IPS-18c (cell line): ENCODE results near the gene NUDT21.
"Not testable (repeated sequence)": the region's sequence is repeated elsewhere in the genome, so short reads cannot be mapped to it uniquely, and the experiment has no call there.

Experiments used
- H3K4me3 ChIP-seq: 2 replicates; pipeline ENCODE4 v1.7.0; 2013; ENCODE audit warnings: low read depth, mild to moderate bottlenecking, low read length, moderate library complexity; ENCODE audit not compliant: insufficient read depth
- H3K9me3 ChIP-seq: one replicate; pipeline ENCODE4 v1.6.1; 2013; ENCODE audit warnings: mild to moderate bottlenecking, low read length, moderate library complexity; ENCODE audit not compliant: control insufficient read depth, insufficient read depth

NUDT21 gene

GRCh38 chr16:56400458-56400857 is 50.7 kb downstream of the NUDT21 start:
- H3K4me3 ChIP-seq, result no peak overlapping the region

GRCh38 chr16:56399486-56399885 is 51.6 kb downstream of the NUDT21 start:
- Histone ChIP-seq H3K9me3 (no peaks in the 10 kb centered on the region), H3K4me3 (no peak overlapping the region)

More at GRCh38 chr16:56400458-56400857, 50.7 kb downstream of the NUDT21 start:
- no peaks in the 10 kb centered on the region for H3K9me3 ChIP-seq

DNA sequence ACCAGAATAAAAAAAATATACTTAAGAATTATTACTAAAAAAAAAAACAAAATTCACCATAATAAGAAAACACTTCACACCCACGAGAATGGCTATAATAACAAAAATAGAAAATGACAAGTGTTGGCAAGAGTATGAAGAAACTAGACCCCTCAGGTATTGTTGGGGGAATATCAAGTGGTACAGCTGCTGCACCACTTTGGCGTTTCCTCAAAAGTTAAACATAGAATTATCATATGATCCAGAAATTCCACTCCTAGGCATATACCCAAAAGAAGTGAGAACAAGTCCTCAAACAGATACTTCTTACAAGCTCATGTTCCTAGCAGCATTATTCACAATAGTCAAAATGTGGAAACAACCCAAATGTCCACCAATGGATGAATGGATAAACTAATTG is 52.1 kb downstream of the NUDT21 start:
- Histone ChIP-seq H3K4me3 (no peak overlapping the region), H3K9me3 (no peaks in the 10 kb centered on the region)

- not testable (repeated sequence) for H3K4me3 ChIP-seq, H3K9me3 ChIP-seq
Measured at GRCh38 chr16:56396724-56397123, 54.4 kb downstream of the NUDT21 start.

- no peaks in the 10 kb centered on the region for H3K9me3 ChIP-seq
- no peak overlapping the region for H3K4me3 ChIP-seq
Measured at GRCh38 chr16:56389554-56389953, 61.6 kb downstream of the NUDT21 start.

GRCh38 chr16:56388209-56388608 is 62.9 kb downstream of the NUDT21 start:
- H3K9me3 ChIP-seq, result peaks cover 3% of the 10 kb centered on the region
- no peak overlapping the region for H3K4me3 ChIP-seq

GRCh38 chr16:56387396-56387795 is 63.7 kb downstream of the NUDT21 start:
- Histone ChIP-seq H3K9me3 (peaks cover 3% of the 10 kb centered on the region), H3K4me3 (no peak overlapping the region)

- no peak overlapping the region for H3K4me3 ChIP-seq
- H3K9me3 ChIP-seq, result peaks cover 5% of the 10 kb centered on the region
Measured at GRCh38 chr16:56384074-56384721, 66.9 kb downstream of the NUDT21 start.

- Histone ChIP-seq H3K4me3 (no peak overlapping the region), H3K9me3 (peaks cover 5% of the 10 kb centered on the region)
Measured at GRCh38 chr16:56382901-56383355, 68.2 kb downstream of the NUDT21 start.

- Histone ChIP-seq H3K4me3 (no peak overlapping the region), H3K9me3 (peaks cover 5% of the 10 kb centered on the region)
Measured at GRCh38 chr16:56382459-56382858, 68.7 kb downstream of the NUDT21 start.

GRCh38 chr16:56380778-56381485 is 70.2 kb downstream of the NUDT21 start:
- not testable (repeated sequence) for H3K4me3 ChIP-seq, H3K9me3 ChIP-seq
